Ovary (tissue), 9 donors: ENCODE measurements around the gene DIP2C. TPM values are rescaled to one million over a fixed set of nuclear protein-coding genes. Genes with fewer than 3 reads are reported as not detected.

Source experiments
- DNase-seq, 5 donors: peaks; one replicate each; pipeline ENCODE4 v3.0.0-alpha.2; 2019 to 2020
- H3K27ac ChIP-seq, 2 donors: fragments of 200-600 bp; one replicate each; pipeline versions ENCODE4 v1.5.1 to v1.8.0; 2019 to 2022
- H3K27me3 ChIP-seq: fragments of 200-600 bp; one replicate; pipeline ENCODE4 v1.8.0; 2022
- H3K36me3 ChIP-seq: fragments of 200-600 bp; sonication (generic); one replicate; pipeline ENCODE4 v1.5.1; 2019
- H3K4me1 ChIP-seq: one replicate; pipeline ENCODE4 v1.8.1; 2013; ENCODE audit warnings: mild to moderate bottlenecking, moderate library complexity; ENCODE audit not compliant: insufficient read depth
- H3K4me3 ChIP-seq: fragments of 200-600 bp; sonication (generic); one replicate; pipeline ENCODE4 v1.5.1; 2017
- H3K9me3 ChIP-seq, 2 donors: fragments of 200-600 bp in 1 of 2; sonication (generic) in 1 of 2; one replicate each; pipeline versions ENCODE4 v1.5.1 to v1.8.1; 2013 to 2019; ENCODE audit warnings: mild to moderate bottlenecking in 1 of 2, moderate library complexity in 1 of 2
- CTCF ChIP-seq, 3 donors: fragments of 450-650 bp in 2 of 3; fragments of 200-600 bp in 1 of 3; IDR thresholded peaks; one replicate each; pipeline versions ENCODE4 v1.5.1 to v1.8.0; 2016 to 2022; ENCODE audit warnings: antibody characterized with exemption in 3 of 3, mild to moderate bottlenecking in 1 of 3
- EP300 ChIP-seq: sonication (generic); formaldehyde crosslinking; IDR thresholded peaks from one replicate; pipeline ENCODE4 v1.6.1; 2017; ENCODE audit warnings: antibody characterized with exemption
- POLR2A ChIP-seq: fragments of 450-650 bp; IDR thresholded peaks from one replicate; pipeline ENCODE4 v1.6.1; 2017; ENCODE audit warnings: antibody characterized with exemption, mild to moderate bottlenecking, moderate library complexity
- WGBS, 3 donors: extraction: QIAGEN DNeasy Blood & Tissue Kit in 1 of 3; methylation state at CpG; one replicate each; pipeline versions ENCODE4 v1.1.5 to v1.1.7; 2013 to 2017; 5-methylcytosine and 5-hydroxymethylcytosine counted together
- intact Hi-C, 4 donors: fragments of 100-400 bp; cut with DNase I; formaldehyde crosslinking; loops; one replicate each; pipeline versions ENCODE4 v1.11.0 to v1.15.1; 2022 to 2023
- polyA plus RNA-seq, 2 donors: library from polyadenylated mRNA; stranded (reverse); fragments of 200-250 nt in 1 of 2; fragments of 350-450 nt in 1 of 2; fragmentation: Illumina TruSeq in 1 of 2; extraction: RNeasy Lipid Tissue Mini Kit (QIAGEN cat#74804) in 1 of 2; gene quantifications; one replicate each; pipeline ENCODE4 v1.2.3, GENCODE V29; 2013 to 2014
- total RNA-seq, 7 donors: library from RNA; depleted of rRNA in 2 of 7; stranded (reverse); fragments of >200 nt in 2 of 7; fragmentation: NEBNext Ultra II Directional in 3 of 7; extraction: Animal tissue kit (Norgen Biotek cat#: 25700) in 3 of 7; gene quantifications; one replicate each; pipeline versions ENCODE4 v1.1.0 to v1.2.4, GENCODE V29; 2016 to 2023
- donor health status: DM: no; HTN: no; CAD: no; lungs with moderate emphysema.
- donor health status: DM: no; HTN: no; CAD: no.
- donor health status: Bipolar disorder and iron deficiency.
- donor health status: DM: yes; HTN: yes; CAD: no.
- donor health status: DM: no; HTN: no; CAD: no.
- donor health status: DM: yes; HTN: yes; CAD: no.

DIP2C gene
- total and polyA plus RNA-seq, 9 donors: 10.1 to 29.4 (median 22.2) TPM

GRCh38 chr10:609868-610545, 79.5 kb downstream of the DIP2C start:
- H3K27ac ChIP-seq: no peak overlapping the region
- H3K4me3 ChIP-seq: no peak overlapping the region
- H3K9me3 ChIP-seq: no peaks in the 10 kb centered on the region
- DNase-seq: peak in 1 of 5 donors; percentile 11
- H3K4me1 ChIP-seq: peaks cover 5% of the 10 kb centered on the region
- no peaks in the 10 kb centered on the region for H3K36me3 ChIP-seq
- intact Hi-C loops: no loop called here
- TF ChIP-seq CTCF (IDR thresholded peaks at IDR 0.05): no peak
- TF ChIP-seq POLR2A: no peak
- TF ChIP-seq EP300: no peak
- WGBS, 3 donors: 85 to 87% (median 86%) methylated on average over 11 of the region's 11 CpGs
- no peaks in the 10 kb centered on the region for H3K27me3 ChIP-seq

- Histone ChIP-seq H3K27ac (no peak overlapping the region), H3K9me3 (no peaks in the 10 kb centered on the region), H3K4me3 (no peak overlapping the region), H3K4me1 (peaks cover 5% of the 10 kb centered on the region), H3K27me3 (no peaks in the 10 kb centered on the region), H3K36me3 (no peaks in the 10 kb centered on the region)
- TF ChIP-seq CTCF (IDR thresholded peaks at IDR 0.05): no peak
- TF ChIP-seq POLR2A: no peak
- intact Hi-C loops: no loop called here
- no peak for DNase-seq
Observed at GRCh38 chr10:609262-609658, 80.2 kb downstream of the DIP2C start.

GRCh38 chr10:608331-609261, 80.9 kb downstream of the DIP2C start:
- DNase-seq: no peak
- Histone ChIP-seq H3K27ac (no peak overlapping the region), H3K4me1 (peaks cover 5% of the 10 kb centered on the region), H3K4me3 (no peak overlapping the region), H3K27me3 (no peaks in the 10 kb centered on the region), H3K9me3 (no peaks in the 10 kb centered on the region), H3K36me3 (no peaks in the 10 kb centered on the region)
- intact Hi-C loops: no loop called here
- TF ChIP-seq CTCF (IDR thresholded peaks at IDR 0.05) (no peak), POLR2A (no peak), EP300 (no peak)
- 55 to 77% (median 62%) methylated on average over 5 of the region's 5 CpGs for WGBS, 3 donors

GRCh38 chr10:607545-608185, 81.8 kb downstream of the DIP2C start:
- H3K27ac ChIP-seq: no peak overlapping the region

More at GRCh38 chr10:607545-608185, 81.8 kb downstream of the DIP2C start:
- Histone ChIP-seq H3K4me1 (peaks cover 3% of the 10 kb centered on the region), H3K27me3 (no peaks in the 10 kb centered on the region), H3K36me3 (no peaks in the 10 kb centered on the region), H3K4me3 (no peak overlapping the region), H3K9me3 (no peaks in the 10 kb centered on the region)
- intact Hi-C loops: no loop called here
- no peak for TF ChIP-seq POLR2A
- no peak for TF ChIP-seq CTCF (IDR thresholded peaks at IDR 0.05)
- no peak for TF ChIP-seq EP300
- 91 to 94% (median 94%) methylated on average over 14 of the region's 14 CpGs for WGBS, 3 donors
- DNase-seq: no peak
